GM21390 (cell line): ENCODE data around the gene PXDN.
"Not testable (repeated sequence)": the region's sequence is repeated elsewhere in the genome, so short reads cannot be mapped to it uniquely, and the experiment has no call there.

Source experiments
- ATAC-seq: cut with Tn5 transposase; IDR thresholded peaks from one replicate; pipeline ENCODE4 v1.9.1; 2021; ENCODE audit not compliant: unreplicated experiment

PXDN gene

GRCh38 chr2:1705557-1706076 is 38.7 kb downstream of the PXDN start:
- no peak for ATAC-seq

GRCh38 chr2:1704631-1705556 is 39.4 kb downstream of the PXDN start:
- ATAC-seq = no peak

GRCh38 chr2:1702186-1702565 is 42.1 kb downstream of the PXDN start:
- no peak for ATAC-seq

- no peak for ATAC-seq
Observed at GRCh38 chr2:1701556-1702185, 42.6 kb downstream of the PXDN start.

- ATAC-seq = no peak
Observed at GRCh38 chr2:1701020-1701419, 43.3 kb downstream of the PXDN start.

GRCh38 chr2:1700427-1700826 is 43.9 kb downstream of the PXDN start:
- ATAC-seq = not testable (repeated sequence)

- ATAC-seq = no peak
Observed at GRCh38 chr2:1698188-1698945, 45.9 kb downstream of the PXDN start.

- ATAC-seq = no peak
Observed at GRCh38 chr2:1697601-1698000, 46.7 kb downstream of the PXDN start.

- no peak for ATAC-seq
Observed at GRCh38 chr2:1696472-1696871, 47.8 kb downstream of the PXDN start.

- ATAC-seq = no peak
Observed at GRCh38 chr2:1694371-1695271, 49.7 kb downstream of the PXDN start.

- ATAC-seq = no peak
Observed at GRCh38 chr2:1693723-1694122, 50.6 kb downstream of the PXDN start.

GRCh38 chr2:1692342-1692741 is 52.0 kb downstream of the PXDN start:
- no peak for ATAC-seq

- no peak for ATAC-seq
Observed at GRCh38 chr2:1691366-1691765, 52.9 kb downstream of the PXDN start.

- no peak for ATAC-seq
Observed at GRCh38 chr2:1690056-1690775, 54.1 kb downstream of the PXDN start.

GRCh38 chr2:1688859-1689258 is 55.5 kb downstream of the PXDN start:
- ATAC-seq = no peak

- no peak for ATAC-seq
Observed at GRCh38 chr2:1688161-1688560, 56.2 kb downstream of the PXDN start.

GRCh38 chr2:1687254-1687653 is 57.1 kb downstream of the PXDN start:
- ATAC-seq = no peak

- no peak for ATAC-seq
Observed at GRCh38 chr2:1686784-1687105, 57.6 kb downstream of the PXDN start.

GRCh38 chr2:1685957-1686783 is 58.1 kb downstream of the PXDN start:
- no peak for ATAC-seq
